ENCODE data around the gene MSANTD2.

GRCh38 chr11:124821995-124822730, 22.0 kb upstream of the MSANTD2 start:
- no peak for TF ChIP-seq POLR2A (IDR thresholded peaks at IDR 0.05; ENCODE audit: low read length)
- no peak for TF ChIP-seq GATA1 (IDR thresholded peaks at IDR 0.05; ENCODE audit: low read depth, low read length)

All from erythroblast (primary cell).